GM12875 (cell line): ENCODE data around the gene NAGA.

Experiments
- H3K4me3 ChIP-seq: one replicate; pipeline ENCODE4 v1.5.1; 2011; ENCODE audit warnings: low read depth, low read length, control low read depth
- TF ChIP-seq, protein P1 (sequence below): IDR thresholded peaks from 2 replicates; pipeline ENCODE4 v1.5.1; 2011; ENCODE audit warnings: low read depth, mild to moderate bottlenecking, control low read depth, inconsistent platforms, low read length, moderate library complexity, borderline replicate concordance; ENCODE audit not compliant: insufficient read depth

Gene NAGA

DNA sequence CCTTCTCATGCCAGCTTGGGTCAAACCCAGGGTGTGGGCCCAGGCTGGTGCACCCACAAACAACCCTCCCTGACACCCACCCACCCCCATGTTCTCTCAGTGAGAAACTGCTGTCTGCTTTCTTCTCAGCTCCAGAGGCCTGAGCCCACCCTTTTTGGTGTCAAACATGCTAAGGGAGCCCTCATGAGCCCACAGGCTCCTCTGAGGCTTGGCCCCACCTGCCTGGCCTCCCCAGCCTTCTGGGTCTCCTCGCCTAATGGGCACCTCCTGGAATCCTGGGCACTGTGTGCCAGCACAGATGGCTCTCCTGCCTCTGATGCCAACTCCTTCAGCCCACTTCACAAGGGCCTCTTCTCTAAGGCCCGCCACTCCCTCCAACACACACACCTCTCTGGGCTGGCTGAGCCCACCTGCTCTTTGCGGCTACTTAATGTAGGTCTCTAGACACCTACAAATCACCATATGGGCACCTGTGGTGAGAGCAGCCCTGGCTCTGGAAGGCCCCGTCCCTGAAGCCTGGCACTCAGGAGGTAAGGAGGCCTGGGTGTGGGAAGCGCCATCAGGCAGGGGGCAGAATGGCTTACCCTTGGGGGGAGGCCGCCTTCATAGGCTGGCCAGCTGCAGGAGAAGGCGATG, 4.4 kb downstream of the NAGA start:
- TF ChIP-seq, protein P1, sequence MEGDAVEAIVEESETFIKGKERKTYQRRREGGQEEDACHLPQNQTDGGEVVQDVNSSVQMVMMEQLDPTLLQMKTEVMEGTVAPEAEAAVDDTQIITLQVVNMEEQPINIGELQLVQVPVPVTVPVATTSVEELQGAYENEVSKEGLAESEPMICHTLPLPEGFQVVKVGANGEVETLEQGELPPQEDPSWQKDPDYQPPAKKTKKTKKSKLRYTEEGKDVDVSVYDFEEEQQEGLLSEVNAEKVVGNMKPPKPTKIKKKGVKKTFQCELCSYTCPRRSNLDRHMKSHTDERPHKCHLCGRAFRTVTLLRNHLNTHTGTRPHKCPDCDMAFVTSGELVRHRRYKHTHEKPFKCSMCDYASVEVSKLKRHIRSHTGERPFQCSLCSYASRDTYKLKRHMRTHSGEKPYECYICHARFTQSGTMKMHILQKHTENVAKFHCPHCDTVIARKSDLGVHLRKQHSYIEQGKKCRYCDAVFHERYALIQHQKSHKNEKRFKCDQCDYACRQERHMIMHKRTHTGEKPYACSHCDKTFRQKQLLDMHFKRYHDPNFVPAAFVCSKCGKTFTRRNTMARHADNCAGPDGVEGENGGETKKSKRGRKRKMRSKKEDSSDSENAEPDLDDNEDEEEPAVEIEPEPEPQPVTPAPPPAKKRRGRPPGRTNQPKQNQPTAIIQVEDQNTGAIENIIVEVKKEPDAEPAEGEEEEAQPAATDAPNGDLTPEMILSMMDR = no peak
- no peak overlapping the region for H3K4me3 ChIP-seq

DNA sequence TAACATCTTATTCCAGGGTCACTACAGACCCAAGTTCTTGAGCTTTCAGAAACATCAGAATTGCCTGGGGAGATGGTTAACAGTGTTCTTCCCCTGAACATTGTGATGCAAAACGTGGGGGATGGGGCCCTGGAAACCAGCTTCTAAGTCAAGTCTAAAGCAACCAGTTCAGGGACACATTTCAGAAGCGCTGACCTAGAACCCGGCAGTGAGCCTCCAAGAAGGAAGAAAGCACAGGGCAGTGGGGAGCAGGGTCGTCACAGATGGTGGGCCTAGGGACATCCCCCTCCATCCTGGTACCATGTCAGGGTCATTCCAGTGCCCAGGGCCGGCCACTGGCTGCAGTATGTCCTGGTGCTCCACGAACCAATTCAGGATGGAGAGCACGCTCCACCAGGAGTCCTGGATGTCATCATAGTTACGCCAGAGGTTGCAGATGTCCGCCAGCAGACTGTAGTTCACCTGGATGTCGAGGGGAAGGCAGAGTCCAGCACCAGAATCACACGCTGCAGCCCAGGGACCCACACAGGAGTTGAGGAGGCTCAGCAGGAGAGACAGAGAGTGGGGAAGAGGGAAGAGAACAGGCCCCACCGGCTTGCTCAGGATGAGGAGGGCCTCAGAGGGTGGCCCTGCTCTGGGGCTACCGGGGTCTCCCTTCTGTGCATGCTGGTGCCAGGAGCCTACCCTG, 5.0 kb downstream of the NAGA start:
- H3K4me3 ChIP-seq = no peak overlapping the region

DNA sequence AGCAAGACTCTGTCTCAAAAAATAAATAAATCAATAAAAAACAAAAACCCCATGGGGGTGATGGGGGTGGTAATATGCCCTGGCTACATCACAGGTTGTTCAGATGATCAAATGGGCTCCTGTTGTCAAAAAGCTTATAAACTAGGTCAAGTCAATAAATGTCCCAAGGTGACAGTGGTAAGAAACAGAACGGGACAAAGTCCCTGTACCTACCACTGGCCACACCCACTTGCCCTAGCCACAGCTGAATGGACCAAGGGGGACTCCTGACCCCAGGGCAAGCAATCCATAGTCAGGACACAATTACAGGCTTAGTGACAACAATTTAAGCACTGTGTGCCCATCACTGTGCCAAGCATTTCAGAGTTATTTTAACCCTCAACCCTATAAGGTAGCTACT, 6.0 kb downstream of the NAGA start:
- no peak overlapping the region for H3K4me3 ChIP-seq
- TF ChIP-seq, protein P1 = no peak

More for the DNA sequence above, 5.0 kb downstream of the NAGA start:
- TF ChIP-seq, protein P1 = no peak

DNA sequence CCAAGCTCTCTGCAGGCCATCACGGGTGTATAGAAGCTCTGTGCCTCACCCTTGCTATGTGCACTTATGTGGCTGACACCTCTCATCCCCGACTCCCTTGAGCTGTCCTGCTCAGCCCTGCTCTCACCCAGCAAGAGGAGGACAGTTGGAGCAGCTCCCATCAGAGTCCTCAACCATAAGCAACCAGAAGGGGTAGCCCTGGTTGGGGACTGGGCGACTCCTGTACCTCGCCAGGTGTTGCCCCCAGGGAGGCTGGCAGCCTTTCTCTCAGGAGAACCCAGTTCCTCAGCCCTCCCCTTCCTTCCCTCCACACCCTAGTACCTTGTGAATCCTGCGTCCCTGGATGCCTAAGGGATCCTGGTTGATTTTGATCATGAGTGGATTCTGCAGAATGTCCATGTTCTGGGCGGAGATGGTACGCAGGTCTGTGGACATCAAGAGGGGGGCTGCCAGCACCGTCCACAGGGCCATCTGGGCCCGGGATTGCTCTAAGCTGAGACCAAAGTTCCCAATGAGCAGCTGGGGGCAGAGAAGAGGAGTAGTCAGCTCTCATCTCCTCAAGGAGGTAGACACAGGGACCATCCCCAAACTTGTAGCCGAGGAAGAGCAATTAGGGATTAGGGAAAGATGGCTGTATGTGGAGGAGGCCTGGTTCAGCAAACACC, 8.0 kb downstream of the NAGA start:
- TF ChIP-seq, protein P1 = no peak

DNA sequence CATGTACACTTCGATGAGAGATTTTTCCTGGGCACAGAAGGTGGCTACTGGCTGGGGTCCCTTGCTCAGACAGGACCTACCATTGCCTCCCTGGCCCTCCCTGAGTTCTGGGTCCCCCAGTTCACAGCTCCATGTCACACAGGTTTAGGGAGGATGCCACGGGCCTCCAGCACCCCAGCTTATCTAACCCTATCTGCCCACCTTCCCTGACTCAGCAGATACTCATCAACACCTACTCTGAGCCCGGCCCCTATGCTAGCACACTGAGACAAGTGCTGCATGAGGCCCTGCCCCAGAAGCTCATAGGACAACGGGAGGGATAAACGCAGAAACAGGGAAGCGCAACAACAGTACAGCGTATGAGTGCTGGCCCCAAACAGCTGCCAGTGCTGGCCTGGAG, 9.6 kb downstream of the NAGA start:
- H3K4me3 ChIP-seq = no peak overlapping the region
- TF ChIP-seq, protein P1 = no peak

More for the DNA sequence above, 8.0 kb downstream of the NAGA start:
- H3K4me3 ChIP-seq = no peak overlapping the region

DNA sequence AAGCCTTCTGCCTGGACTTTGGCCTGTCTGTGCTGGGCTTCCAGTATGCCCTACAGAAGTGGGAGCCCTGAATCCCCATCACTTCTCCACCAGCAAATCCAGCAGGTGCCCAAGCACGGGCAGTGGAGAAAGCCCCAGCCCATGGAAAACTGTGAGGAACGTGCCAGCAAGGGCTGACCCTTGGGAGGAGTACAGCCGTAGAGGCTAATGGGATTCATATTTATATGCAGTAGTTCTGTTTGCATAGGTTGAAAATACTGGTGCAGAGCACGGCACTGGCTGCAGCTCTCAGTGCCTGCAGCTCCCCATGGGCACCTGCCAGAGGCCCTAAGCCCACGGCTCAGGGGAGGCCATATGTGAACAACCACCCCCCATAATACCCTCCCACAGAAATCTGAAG, 10.1 kb downstream of the NAGA start:
- TF ChIP-seq, protein P1 = no peak
- H3K4me3 ChIP-seq = no peak overlapping the region
